Activated CD4-positive, alpha-beta T cell treated with anti-CD3 and anti-CD28 coated beads, Interleukin-2, amount 10 ng/mL, durations not matched to agents 7 days and 5 days (primary cell): ENCODE data around the gene FYB1. TPM values are rescaled to one million over a fixed set of nuclear protein-coding genes. Genes with fewer than 3 reads are reported as not detected.
A peak's percentile ranks its signal among the peaks of the same experiment; 100 is the strongest.

Source experiments
- CTCF ChIA-PET: fragments of 350-600 bp; sonication (Branson Sonifier 250); formaldehyde crosslinking; loops from one replicate; lab custom pipeline; 2021; ENCODE audit warnings: antibody characterized with exemption; lab: Charles Lee
- POLR2A ChIA-PET: fragments of 350-600 bp; sonication (Branson Sonifier 250); formaldehyde crosslinking; loops from one replicate; lab custom pipeline; 2021; ENCODE audit warnings: antibody characterized with exemption; lab: Charles Lee
- DNase-seq: peaks from one replicate; pipeline ENCODE4 v3.0.0-alpha.2; 2020
- H3K27ac Mint-ChIP-seq: one replicate; pipeline ENCODE4 v1.8.0; 2021; ENCODE audit warnings: mild to moderate bottlenecking, moderate library complexity, mixed read lengths
- H3K27me3 Mint-ChIP-seq: one replicate; pipeline ENCODE4 v1.8.0; 2021; ENCODE audit warnings: mixed read lengths
- H3K36me3 Mint-ChIP-seq: one replicate; pipeline ENCODE4 v1.8.0; 2021; ENCODE audit warnings: low read depth, mixed read lengths
- H3K4me1 Mint-ChIP-seq: one replicate; pipeline ENCODE4 v1.8.0; 2021; ENCODE audit warnings: mixed read lengths
- H3K4me3 Mint-ChIP-seq: one replicate; pipeline ENCODE4 v1.8.0; 2021; ENCODE audit warnings: mild to moderate bottlenecking, moderate library complexity, mixed read lengths
- H3K9me3 Mint-ChIP-seq: one replicate; pipeline ENCODE4 v1.8.0; 2021; ENCODE audit warnings: mixed read lengths
- total RNA-seq, 2 experiments: library from RNA; stranded (reverse); gene quantifications; one replicate each; pipeline ENCODE4 v1.2.3, GENCODE V29; 2021

The FYB1 gene
- total RNA-seq, 2 experiments from 2014 or later, result 396 to 480 TPM

DNA sequence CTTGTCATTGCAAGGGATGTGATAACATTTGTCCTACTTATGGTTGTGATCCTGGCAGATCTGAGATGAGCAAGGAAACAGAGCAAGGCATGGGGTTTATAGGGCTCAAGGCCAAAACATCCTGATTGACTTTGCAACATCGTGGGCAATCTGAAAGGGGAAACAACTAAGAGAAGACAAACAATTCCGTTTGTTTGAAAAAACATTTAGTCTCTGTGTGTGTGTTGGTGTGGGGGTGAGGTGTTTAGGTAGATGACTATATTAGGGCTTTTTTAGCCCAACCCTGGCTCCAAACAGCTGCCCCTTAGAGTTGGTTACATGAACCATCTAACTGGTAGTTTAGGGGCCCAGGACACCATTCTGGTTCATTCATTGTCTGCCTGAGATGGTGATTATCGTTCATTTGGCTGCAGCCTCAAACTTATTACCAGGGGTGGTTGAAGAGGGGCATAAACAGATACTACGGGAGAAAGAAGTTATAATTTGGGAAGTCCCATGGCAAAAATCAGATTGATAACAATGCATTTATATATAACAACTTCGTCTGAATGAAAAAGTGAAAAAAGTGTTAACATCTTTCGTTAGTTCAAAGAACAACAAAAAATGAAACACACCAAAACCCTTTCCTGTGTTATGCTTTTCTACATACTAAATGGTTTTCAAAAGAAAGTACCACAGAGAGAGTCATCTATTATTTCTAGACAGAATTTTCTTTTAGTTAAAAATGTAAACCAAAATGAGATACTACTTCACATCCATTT lies 5.7 kb downstream of the FYB1 start:
- Mint-ChIP-seq H3K27me3 (no peaks in the 10 kb centered on the region), H3K27ac (peak overlapping the region; percentile 93), H3K36me3 (peaks cover 15% of the 10 kb centered on the region), H3K9me3 (no peaks in the 10 kb centered on the region), H3K4me3 (peak overlapping the region; percentile 55), H3K4me1 (peaks cover 92% of the 10 kb centered on the region)
- ChIA-PET CTCF (interaction anchor here (1.8 to 4.5 kb wide), 4 partner anchors 12 to 49 kb away, joined by 7 to 18 read pairs (median 12); no protein-coding TSS in a partner anchor), POLR2A (interaction anchor here (1.1 kb wide), 1 partner anchor 13 kb away, joined by 3 read pairs; no protein-coding TSS in a partner anchor)
- DNase-seq, result no peak

DNA sequence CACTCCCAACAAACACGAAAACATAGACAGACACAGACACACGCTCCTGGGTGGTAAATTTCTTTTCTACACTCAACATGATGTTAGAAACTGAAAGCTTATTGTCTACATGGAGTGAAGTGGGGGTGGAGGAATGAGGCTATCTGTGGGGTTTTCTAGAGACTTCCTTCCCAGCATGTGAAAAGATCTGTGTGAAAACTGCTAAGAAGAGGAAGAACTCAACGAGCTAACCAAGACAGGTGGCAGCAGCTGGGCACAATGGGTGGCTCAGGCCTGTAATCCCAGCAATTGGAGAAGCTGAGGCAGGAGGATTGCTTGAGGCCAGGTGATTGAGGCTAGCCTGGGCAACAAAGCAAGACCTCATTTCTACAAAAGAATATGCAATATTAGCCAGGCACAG lies 7.6 kb downstream of the FYB1 start:
- Mint-ChIP-seq H3K27me3 (no peaks in the 10 kb centered on the region), H3K36me3 (peaks cover 15% of the 10 kb centered on the region), H3K4me1 (peaks cover 93% of the 10 kb centered on the region), H3K9me3 (no peaks in the 10 kb centered on the region), H3K4me3 (peak overlapping the region; percentile 54), H3K27ac (peak overlapping the region; percentile 93)
- POLR2A ChIA-PET, result interaction anchor here (1.3 to 1.5 kb wide), 2 partner anchors 11 to 17 kb away, joined by 4 to 9 read pairs; no protein-coding TSS in a partner anchor
- peak; percentile 52 for DNase-seq
- CTCF ChIA-PET, result interaction anchor here (0.7 to 4.5 kb wide), 14 partner anchors 9 to 978 kb away, joined by 3 to 18 read pairs (median 5); no protein-coding TSS in a partner anchor

DNA sequence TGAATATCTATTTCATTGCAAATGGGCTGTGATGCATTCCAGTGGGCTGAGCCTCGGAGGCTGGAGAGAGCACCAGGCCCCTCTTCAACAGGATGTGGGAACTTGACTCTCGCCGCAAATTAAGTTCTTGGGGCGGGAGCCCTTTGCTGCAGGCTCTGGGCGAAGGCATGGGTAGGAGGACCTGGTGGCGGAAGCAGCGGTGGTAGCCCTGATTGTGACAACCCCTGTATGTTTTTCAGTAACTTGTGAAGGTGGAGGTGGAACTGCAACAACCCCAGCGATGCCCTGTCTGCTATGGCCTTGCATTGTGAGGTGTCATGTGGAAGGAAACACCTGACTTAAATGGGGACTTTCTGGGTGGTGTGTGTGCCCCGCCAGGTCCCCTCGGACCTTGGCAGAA lies 9.4 kb downstream of the FYB1 start:
- POLR2A ChIA-PET, result no interaction called here
- Mint-ChIP-seq H3K9me3 (no peaks in the 10 kb centered on the region), H3K27me3 (no peaks in the 10 kb centered on the region), H3K27ac (peak overlapping the region; percentile 93), H3K36me3 (peaks cover 11% of the 10 kb centered on the region), H3K4me3 (peak overlapping the region; percentile 74), H3K4me1 (peaks cover 96% of the 10 kb centered on the region)
- peak; percentile 90 for DNase-seq
- CTCF ChIA-PET, result interaction anchor here (0.6 to 4.5 kb wide), 6 partner anchors 8 to 125 kb away, joined by 3 to 18 read pairs (median 9); no protein-coding TSS in a partner anchor

DNA sequence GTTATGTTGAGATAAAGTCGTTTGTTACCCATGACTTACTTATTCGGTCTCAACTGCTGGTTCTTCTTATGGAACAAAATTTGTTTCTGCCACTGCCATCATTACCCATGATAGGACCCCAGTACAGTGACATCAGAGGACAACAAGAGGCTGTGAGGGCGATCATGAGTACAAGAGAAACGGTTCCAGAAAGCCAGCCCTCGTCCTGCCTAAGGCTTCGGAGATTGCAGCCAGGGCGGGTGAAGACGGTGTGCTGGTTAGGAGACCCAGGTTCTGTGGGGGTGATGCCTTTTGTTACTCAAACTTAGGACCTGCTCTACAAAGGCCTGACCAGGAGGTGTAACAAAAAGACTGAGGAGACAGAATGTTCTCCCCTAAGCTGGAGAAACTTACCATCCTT lies 10.9 kb downstream of the FYB1 start:
- ChIA-PET CTCF (interaction anchor here (1.2 to 2.5 kb wide), 3 partner anchors 9 to 25 kb away, joined by 4 to 10 read pairs (median 8); no protein-coding TSS in a partner anchor), POLR2A (no interaction called here)
- Mint-ChIP-seq H3K27me3 (no peaks in the 10 kb centered on the region), H3K4me1 (peaks cover 92% of the 10 kb centered on the region), H3K9me3 (no peaks in the 10 kb centered on the region), H3K27ac (peak overlapping the region; percentile 93), H3K4me3 (peak overlapping the region; percentile 74), H3K36me3 (peaks cover 11% of the 10 kb centered on the region)
- DNase-seq, result no peak

DNA sequence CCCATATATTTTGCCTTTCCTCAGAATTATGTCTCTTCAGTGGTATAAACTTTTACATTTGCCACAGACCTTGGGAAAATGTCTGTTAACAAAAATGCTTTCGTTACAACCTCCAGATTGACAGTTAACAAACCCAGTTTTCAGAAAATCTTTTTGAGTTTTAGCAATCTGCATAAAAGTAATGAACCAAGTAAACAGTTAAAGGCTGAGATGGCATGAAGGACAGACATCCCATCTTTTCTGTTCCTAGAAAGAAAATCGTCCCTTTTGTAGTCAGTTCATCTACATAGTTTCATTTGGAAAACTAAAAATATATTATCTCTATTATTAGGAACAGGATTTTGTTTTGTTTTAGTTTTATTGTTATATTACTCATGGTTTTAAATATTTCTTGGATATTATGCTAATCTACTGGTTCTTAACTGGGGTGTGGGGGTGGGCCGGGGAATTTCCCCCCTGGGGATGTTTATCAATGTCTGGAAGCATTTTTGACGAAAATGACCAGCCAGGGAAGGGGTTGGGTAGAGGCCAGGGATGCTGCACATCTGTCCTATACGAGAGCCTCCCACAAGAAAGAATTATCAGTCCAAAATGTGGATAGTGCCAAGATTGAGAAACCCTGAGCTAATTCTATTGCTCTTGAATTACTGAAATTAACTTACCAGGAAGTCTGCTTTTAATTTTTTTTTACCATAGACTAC lies 11.9 kb downstream of the FYB1 start:
- ChIA-PET POLR2A (interaction anchor here (0.6 kb wide), 2 partner anchors 29 to 1511 kb away, joined by 3 to 5 read pairs; no protein-coding TSS in a partner anchor), CTCF (interaction anchor here (1.2 to 2.5 kb wide), 2 partner anchors 10 to 13 kb away, joined by 4 to 10 read pairs; no protein-coding TSS in a partner anchor)
- no peak for DNase-seq
- H3K9me3 Mint-ChIP-seq, result no peaks in the 10 kb centered on the region
- peaks cover 84% of the 10 kb centered on the region for H3K4me1 Mint-ChIP-seq
- peak overlapping the region; percentile 93 for H3K27ac Mint-ChIP-seq
- H3K27me3 Mint-ChIP-seq, result no peaks in the 10 kb centered on the region
- H3K4me3 Mint-ChIP-seq, result peak overlapping the region; percentile 74
- peaks cover 12% of the 10 kb centered on the region for H3K36me3 Mint-ChIP-seq

DNA sequence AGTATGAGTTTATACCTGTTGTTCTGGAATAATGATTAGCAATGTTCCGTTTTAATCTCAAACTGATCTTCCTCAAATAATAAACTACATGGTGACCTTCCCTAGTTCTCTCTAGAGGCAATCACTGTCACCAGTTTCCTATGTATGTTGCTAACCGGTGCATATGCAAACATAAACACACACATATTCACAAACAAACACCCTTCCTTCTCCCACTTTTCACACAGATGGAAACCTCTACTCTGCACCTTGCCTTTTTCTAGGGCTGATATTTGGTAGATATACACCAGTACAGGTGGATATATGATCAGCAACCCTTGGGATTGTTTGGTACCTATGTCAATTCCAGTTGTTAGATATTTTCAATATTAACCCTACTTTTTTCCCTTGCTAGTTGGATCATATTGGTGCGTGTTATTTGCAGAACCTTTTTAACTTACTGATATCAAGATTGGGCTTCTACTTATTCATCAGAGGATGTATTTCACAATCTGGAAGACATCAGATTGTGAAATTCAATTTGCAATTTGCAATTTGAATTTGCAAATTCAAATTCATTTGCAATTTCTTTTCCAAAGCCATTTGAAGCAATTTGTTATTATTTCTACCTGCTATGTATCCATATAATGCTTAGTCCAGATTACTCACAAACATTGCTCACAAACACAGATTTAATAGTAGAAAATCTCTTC lies 12.6 kb downstream of the FYB1 start:
- H3K27me3 Mint-ChIP-seq, result no peaks in the 10 kb centered on the region
- peak overlapping the region; percentile 41 for H3K4me3 Mint-ChIP-seq
- H3K27ac Mint-ChIP-seq, result peak overlapping the region; percentile 93
- ChIA-PET CTCF (no interaction called here), POLR2A (no interaction called here)
- peaks cover 77% of the 10 kb centered on the region for H3K4me1 Mint-ChIP-seq
- H3K9me3 Mint-ChIP-seq, result no peaks in the 10 kb centered on the region
- peaks cover 13% of the 10 kb centered on the region for H3K36me3 Mint-ChIP-seq
- no peak for DNase-seq

DNA sequence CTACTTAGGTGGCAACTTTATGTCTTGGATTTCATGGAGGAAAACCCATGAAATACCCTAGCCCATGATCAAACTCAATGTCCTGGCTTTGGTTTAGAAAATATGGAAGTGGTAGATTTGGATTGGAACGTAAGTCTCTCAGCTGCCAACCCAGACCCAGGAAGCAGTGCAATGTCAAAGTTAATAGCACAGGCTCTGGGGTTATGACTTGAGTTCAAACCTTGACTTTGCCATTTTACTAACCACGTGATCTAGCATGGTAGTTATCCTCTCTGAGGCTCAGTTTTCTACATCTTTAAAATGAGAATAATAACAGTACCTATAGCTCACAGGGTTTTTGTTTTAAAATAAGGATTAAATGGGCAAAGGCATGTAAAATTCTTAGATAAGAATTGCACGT lies 13.8 kb downstream of the FYB1 start:
- H3K4me1 Mint-ChIP-seq, result peaks cover 66% of the 10 kb centered on the region
- peak overlapping the region; percentile 93 for H3K27ac Mint-ChIP-seq
- ChIA-PET POLR2A (no interaction called here), CTCF (interaction anchor here (0.6 to 1.7 kb wide), 4 partner anchors 9 to 1597 kb away, joined by 3 to 6 read pairs (median 4); no protein-coding TSS in a partner anchor)
- peaks cover 20% of the 10 kb centered on the region for H3K36me3 Mint-ChIP-seq
- no peak for DNase-seq
- no peaks in the 10 kb centered on the region for H3K9me3 Mint-ChIP-seq
- peak overlapping the region; percentile 93 for H3K4me3 Mint-ChIP-seq
- no peaks in the 10 kb centered on the region for H3K27me3 Mint-ChIP-seq

DNA sequence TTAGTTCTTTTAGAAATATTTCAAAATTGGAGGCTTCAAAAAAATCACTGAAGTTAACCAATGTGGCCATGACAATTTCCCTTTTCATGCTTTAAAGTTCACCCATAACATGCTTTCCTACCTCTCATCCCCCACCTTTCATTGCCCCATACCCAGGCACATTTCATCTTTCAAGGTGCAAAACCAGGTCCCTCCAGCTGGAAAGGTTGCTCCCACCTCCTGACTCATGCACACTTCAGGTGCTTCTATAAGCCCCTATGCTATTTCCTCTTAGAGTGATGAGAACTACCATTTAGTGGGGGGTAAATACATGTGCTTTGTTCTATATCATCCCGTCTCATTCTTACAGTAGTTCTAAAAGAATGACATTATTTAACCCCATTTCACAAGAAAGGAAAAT lies 15.4 kb downstream of the FYB1 start:
- DNase-seq, result no peak
- H3K4me1 Mint-ChIP-seq, result peaks cover 50% of the 10 kb centered on the region
- H3K27me3 Mint-ChIP-seq, result no peaks in the 10 kb centered on the region
- peak overlapping the region; percentile 93 for H3K27ac Mint-ChIP-seq
- peak overlapping the region; percentile 93 for H3K4me3 Mint-ChIP-seq
- CTCF ChIA-PET, result interaction anchor here (4.9 kb wide), 1 partner anchor 13 kb away, joined by 30 read pairs; the partner anchor contains the start of gene FYB1
- POLR2A ChIA-PET, result no interaction called here
- H3K9me3 Mint-ChIP-seq, result no peaks in the 10 kb centered on the region
- peaks cover 34% of the 10 kb centered on the region for H3K36me3 Mint-ChIP-seq

DNA sequence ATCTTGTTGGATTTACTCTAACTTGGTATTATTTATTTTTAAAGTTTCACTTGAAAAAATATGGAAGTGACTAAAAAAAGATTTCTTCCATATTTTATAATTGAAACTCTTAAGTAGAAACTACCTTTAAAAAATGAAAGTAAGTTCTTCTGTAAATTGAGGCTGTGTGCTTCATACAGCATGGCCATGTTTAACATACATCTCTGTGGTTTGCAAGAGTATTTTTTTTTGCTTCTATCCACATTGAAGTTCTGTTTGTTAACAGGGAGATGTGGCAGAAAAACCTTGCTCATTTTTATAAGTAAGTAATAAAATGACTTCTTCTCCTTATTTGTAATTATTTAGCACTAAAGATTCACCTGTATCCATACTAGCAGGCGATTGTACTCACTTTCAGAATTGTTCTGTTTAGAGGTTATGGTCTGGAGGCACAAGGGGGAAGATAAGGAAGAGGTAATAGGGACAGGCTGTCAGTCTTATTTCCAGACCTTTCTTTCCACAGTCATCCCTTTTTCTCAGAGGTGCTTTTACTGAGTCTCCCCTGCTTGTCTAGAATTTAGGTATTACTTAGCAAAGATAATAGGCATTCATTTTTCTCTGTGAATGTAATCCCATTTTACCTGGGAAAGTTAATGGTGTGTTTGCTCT lies 16.0 kb downstream of the FYB1 start:
- no peaks in the 10 kb centered on the region for H3K9me3 Mint-ChIP-seq
- peaks cover 44% of the 10 kb centered on the region for H3K4me1 Mint-ChIP-seq
- H3K4me3 Mint-ChIP-seq, result peak overlapping the region; percentile 93
- ChIA-PET CTCF (interaction anchor here (0.7 to 4.9 kb wide), 5 partner anchors 9 to 20 kb away, joined by 3 to 30 read pairs (median 8); partner anchors contain the start of gene FYB1), POLR2A (no interaction called here)
- peak overlapping the region; percentile 93 for H3K27ac Mint-ChIP-seq
- no peak for DNase-seq
- H3K36me3 Mint-ChIP-seq, result peaks cover 36% of the 10 kb centered on the region
- H3K27me3 Mint-ChIP-seq, result no peaks in the 10 kb centered on the region

DNA sequence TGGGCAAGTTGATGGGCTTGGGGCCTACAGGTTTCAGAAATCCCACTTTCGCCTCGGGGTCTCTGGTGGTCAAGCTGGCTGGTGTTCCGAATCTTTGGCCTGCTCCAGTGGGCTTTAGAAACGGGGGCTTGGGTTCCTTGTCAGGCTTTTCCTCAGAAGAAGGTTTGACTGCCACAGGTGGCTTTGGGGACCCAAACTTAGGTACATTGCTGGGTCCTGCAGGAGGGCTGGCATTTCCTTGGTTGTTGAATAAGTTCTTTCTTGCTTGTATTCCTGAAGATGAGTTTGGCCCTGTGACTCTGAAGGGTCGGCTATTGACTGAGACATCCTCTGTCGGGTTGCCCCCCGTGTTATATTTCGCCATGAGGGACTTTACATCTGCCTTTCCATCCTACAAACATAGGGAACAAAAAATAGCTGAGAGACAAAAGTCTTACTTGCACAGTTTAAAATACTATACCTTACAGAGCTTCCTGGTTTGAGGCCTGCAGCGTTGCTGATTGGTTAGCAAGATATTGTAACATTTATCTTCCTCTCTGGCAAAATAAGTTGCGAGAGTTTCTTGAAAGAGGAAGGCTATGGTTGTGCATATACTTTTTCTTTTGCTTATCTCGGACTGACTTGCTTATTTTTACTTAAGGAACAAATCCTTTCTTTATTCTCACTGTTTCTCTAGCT lies 16.6 kb downstream of the FYB1 start:
- H3K4me3 Mint-ChIP-seq, result peak overlapping the region; percentile 93
- no peaks in the 10 kb centered on the region for H3K27me3 Mint-ChIP-seq
- no peaks in the 10 kb centered on the region for H3K9me3 Mint-ChIP-seq
- peak overlapping the region; percentile 93 for H3K27ac Mint-ChIP-seq
- peak; percentile 70 for DNase-seq
- peaks cover 38% of the 10 kb centered on the region for H3K4me1 Mint-ChIP-seq
- POLR2A ChIA-PET, result interaction anchor here (0.6 kb wide), 1 partner anchor 38 kb away, joined by 3 read pairs; no protein-coding TSS in a partner anchor
- H3K36me3 Mint-ChIP-seq, result peaks cover 40% of the 10 kb centered on the region
- CTCF ChIA-PET, result interaction anchor here (0.6 to 4.9 kb wide), 8 partner anchors 9 to 36 kb away, joined by 3 to 30 read pairs (median 8); partner anchors contain the start of gene FYB1
